Adrenal gland (tissue), 12 donors: ENCODE results near the gene PPFIA1. TPM values are rescaled to one million over a fixed set of nuclear protein-coding genes. Genes with fewer than 3 reads are reported as not detected.

Source experiments
- DNase-seq, 7 donors: peaks; one replicate each; pipeline ENCODE4 v3.0.0-alpha.2; 2019 to 2020
- H3K27ac ChIP-seq, 5 donors: fragments of 200-600 bp; sonication (generic) in 4 of 5; 1 replicate in 3 of 5; 2 replicates in 2 of 5; pipeline versions ENCODE4 v1.5.1 to v1.8.0; 2016 to 2020; ENCODE audit warnings: mild to moderate bottlenecking in 1 of 5
- H3K27me3 ChIP-seq: fragments of 200-600 bp; 2 replicates; pipeline ENCODE4 v1.8.0; 2021
- H3K36me3 ChIP-seq, 2 donors: fragments of 200-600 bp; replicated peaks in 1 of 2; 1 replicate in 1 of 2; 2 replicates in 1 of 2; pipeline versions ENCODE4 v1.5.1 to v1.8.0; 2018 to 2022
- H3K4me1 ChIP-seq, 2 donors: fragments of 200-600 bp; replicated peaks in 1 of 2; 1 replicate in 1 of 2; 2 replicates in 1 of 2; pipeline versions ENCODE4 v1.5.1 to v1.8.0; 2018 to 2021
- H3K4me3 ChIP-seq, 4 donors: fragments of 200-600 bp; sonication (generic) in 3 of 4; one replicate each; pipeline ENCODE4 v1.5.1; 2016 to 2018
- H3K9me3 ChIP-seq, 3 donors: fragments of 200-600 bp; sonication (generic) in 1 of 3; replicated peaks in 1 of 3; 1 replicate in 2 of 3; 2 replicates in 1 of 3; pipeline versions ENCODE4 v1.5.1 to v1.8.0; 2016 to 2021
- POLR2A ChIP-seq, 2 donors: fragments of 450-650 bp; IDR thresholded peaks; one replicate each; pipeline ENCODE4 v1.6.1; 2017; ENCODE audit warnings: antibody characterized with exemption in 2 of 2, mild to moderate bottlenecking in 2 of 2, moderate library complexity in 1 of 2
- WGBS, 4 donors: extraction: QIAGEN DNeasy Blood & Tissue Kit in 2 of 4; methylation state at CpG; one replicate each; pipeline versions ENCODE4 v1.1.5 to v1.1.7; 2013 to 2017; 5-methylcytosine and 5-hydroxymethylcytosine counted together
- intact Hi-C, 2 donors: fragments of 100-400 bp; cut with DNase I; formaldehyde crosslinking; loops; one replicate each; pipeline versions ENCODE4 v1.14.1 to v1.15.0; 2022 to 2023
- polyA plus RNA-seq, 3 donors: library from polyadenylated mRNA; stranded (reverse); fragments of 200-250 nt in 2 of 3; fragments of 350-450 nt in 1 of 3; fragmentation: Illumina TruSeq in 1 of 3; extraction: RNeasy Lipid Tissue Mini Kit (QIAGEN cat#74804) in 1 of 3; gene quantifications; one replicate each; pipeline ENCODE4 v1.2.3, GENCODE V29; 2013 to 2014
- total RNA-seq, 9 donors: library from RNA; depleted of rRNA in 4 of 9; stranded (reverse); fragments of >200 nt in 4 of 9; fragments of 120-200 nt in 1 of 9; fragmentation: NEBNext Ultra II Directional in 1 of 9; extraction: Animal tissue kit (Norgen Biotek cat#: 25700) in 1 of 9; gene quantifications; one replicate each; pipeline versions ENCODE4 v1.1.0 to v1.2.4, GENCODE V29; 2013 to 2023
- TF ChIP-seq, protein P1 (sequence below), 6 experiments: fragments of 450-650 bp in 4 of 6; fragments of 200-600 bp in 2 of 6; sonication (generic) in 1 of 6; IDR thresholded peaks; 1 replicate in 5 of 6; 2 replicates in 1 of 6; pipeline versions ENCODE4 v1.5.1 to v1.8.0; 2016 to 2021; ENCODE audit warnings: antibody characterized with exemption in 6 of 6, mild to moderate bottlenecking in 2 of 6, moderate library complexity in 1 of 6
- donor health status: healthy with polysubstance abuse.
- donor health status: Bipolar disorder and iron deficiency.
- donor health status: DM: yes; HTN: yes; CAD: no.
- donor health status: DM: no; HTN: no; CAD: no.
- donor health status: DM: no; HTN: no; CAD: no.
- donor health status: DM: yes; HTN: yes; CAD: no.

PPFIA1 gene
- total and polyA plus RNA-seq, 12 donors, result 25.8 to 58.6 (median 35.7) TPM

DNA sequence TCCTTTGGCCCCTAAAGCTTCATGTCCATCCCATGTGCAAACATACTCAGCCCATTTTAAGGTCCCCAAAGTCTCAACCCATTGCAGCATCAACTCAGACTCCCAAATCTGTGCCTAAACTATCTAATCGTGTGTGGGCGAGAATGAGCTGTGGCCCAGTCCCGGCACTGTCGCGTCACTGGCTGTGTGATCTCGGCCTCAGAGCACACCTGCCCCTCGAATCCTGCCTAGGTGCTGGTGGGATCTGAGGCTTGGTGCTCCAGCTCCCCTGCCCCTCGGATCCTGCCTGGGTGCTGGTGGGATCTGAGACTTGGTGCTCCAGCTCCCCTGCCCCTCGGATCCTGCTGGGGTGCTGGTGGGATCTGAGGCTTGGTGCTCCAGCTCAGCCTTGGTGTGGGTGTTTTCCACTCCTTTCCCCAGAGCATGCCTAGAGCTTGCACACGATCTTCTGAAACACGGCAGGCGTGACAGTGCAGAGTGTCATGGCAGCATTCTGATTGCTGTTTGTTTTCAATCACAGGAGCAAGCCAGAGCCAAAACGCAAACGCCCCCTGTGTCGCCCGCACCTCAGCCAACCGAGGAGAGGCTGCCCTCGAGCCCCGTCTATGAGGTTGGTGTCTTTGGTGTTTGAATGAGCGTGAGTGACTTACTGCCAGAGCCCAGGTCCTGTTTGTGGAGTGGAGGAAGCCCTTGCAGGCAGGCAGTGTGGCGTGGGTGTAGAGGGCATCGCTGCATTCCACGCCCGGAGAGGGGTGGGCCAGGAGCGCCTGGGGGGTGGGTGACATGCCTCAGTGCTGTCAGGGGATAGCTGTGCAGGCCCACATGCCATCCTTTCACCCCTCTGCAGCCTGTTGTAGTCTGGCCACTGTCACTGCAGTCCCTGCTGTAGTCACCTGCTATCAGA, 160.4 kb downstream of the PPFIA1 start:
- intact Hi-C loops, result no loop called here
- TF ChIP-seq, protein P1, sequence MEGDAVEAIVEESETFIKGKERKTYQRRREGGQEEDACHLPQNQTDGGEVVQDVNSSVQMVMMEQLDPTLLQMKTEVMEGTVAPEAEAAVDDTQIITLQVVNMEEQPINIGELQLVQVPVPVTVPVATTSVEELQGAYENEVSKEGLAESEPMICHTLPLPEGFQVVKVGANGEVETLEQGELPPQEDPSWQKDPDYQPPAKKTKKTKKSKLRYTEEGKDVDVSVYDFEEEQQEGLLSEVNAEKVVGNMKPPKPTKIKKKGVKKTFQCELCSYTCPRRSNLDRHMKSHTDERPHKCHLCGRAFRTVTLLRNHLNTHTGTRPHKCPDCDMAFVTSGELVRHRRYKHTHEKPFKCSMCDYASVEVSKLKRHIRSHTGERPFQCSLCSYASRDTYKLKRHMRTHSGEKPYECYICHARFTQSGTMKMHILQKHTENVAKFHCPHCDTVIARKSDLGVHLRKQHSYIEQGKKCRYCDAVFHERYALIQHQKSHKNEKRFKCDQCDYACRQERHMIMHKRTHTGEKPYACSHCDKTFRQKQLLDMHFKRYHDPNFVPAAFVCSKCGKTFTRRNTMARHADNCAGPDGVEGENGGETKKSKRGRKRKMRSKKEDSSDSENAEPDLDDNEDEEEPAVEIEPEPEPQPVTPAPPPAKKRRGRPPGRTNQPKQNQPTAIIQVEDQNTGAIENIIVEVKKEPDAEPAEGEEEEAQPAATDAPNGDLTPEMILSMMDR (IDR thresholded peaks at IDR 0.05), result no peak
- TF ChIP-seq POLR2A (IDR thresholded peaks at IDR 0.05), result no peak
- DNase-seq, result no peak

DNA sequence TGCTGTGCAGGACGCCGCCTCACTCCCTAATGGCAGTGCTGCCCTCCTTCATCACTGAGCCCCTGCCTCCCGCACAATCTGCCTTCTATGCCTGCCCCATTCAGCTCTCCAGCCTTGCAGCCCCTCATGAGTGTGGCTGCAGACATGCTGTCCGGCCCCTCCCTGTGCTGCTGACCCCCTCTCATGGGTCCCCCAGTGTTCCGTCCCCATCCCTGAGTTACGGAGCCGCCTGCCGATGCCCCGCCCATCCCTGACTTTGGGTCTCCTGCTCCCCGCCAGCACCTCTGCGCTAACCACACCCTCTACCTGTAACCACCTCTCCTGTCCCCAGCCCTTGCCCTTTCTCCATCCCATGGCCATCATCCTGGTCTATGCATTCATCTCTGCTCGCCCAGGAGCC, 161.1 kb downstream of the PPFIA1 start:
- intact Hi-C loops, result no loop called here
- Histone ChIP-seq H3K9me3 (no peaks in the 10 kb centered on the region), H3K27me3 (no peaks in the 10 kb centered on the region), H3K36me3 (peaks cover 0 to 97% of the 10 kb centered on the region in 2 donors), H3K4me1 (no peaks in the 10 kb centered on the region), H3K27ac (no peak overlapping the region), H3K4me3 (no peak overlapping the region)
- WGBS, 4 donors, result 93 to 97% (median 95%) methylated on average over 12 of the region's 12 CpGs
- no peak for DNase-seq
- TF ChIP-seq POLR2A (IDR thresholded peaks at IDR 0.05), result no peak
- TF ChIP-seq, protein P1 (IDR thresholded peaks at IDR 0.05), result no peak

More for the DNA sequence above, 160.4 kb downstream of the PPFIA1 start:
- H3K4me3 ChIP-seq, result no peak overlapping the region
- H3K27ac ChIP-seq, result no peak overlapping the region
- no peaks in the 10 kb centered on the region for H3K27me3 ChIP-seq
- 88 to 93% (median 91%) methylated on average over 11 to 25 of the region's 25 CpGs for WGBS, 4 donors
- H3K36me3 ChIP-seq, result peaks cover 0 to 94% of the 10 kb centered on the region in 2 donors
- H3K4me1 ChIP-seq, result no peaks in the 10 kb centered on the region
- H3K9me3 ChIP-seq, result no peaks in the 10 kb centered on the region

DNA sequence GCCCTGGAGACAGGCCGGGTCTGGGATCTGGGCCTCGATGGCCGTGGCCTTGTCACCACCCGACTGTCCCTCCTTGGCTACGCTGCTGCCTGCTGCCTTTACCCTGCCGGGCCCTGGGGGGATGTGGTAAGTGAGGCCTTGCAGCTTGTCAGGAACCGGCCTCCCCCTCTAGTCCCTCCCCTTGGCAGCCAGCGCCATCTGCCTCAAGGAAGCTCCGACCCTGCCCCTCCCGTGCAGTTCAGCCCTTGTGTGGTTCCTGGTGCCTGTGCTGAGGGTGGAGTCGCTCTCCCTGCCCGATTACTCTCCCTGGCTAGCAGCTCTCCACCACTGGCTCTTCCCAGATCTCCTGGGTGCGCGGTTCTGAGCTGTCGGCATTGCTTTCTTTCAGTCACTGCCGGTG, 161.6 kb downstream of the PPFIA1 start:
- Histone ChIP-seq H3K4me1 (no peaks in the 10 kb centered on the region), H3K36me3 (peaks cover 0 to 96% of the 10 kb centered on the region in 2 donors), H3K9me3 (no peaks in the 10 kb centered on the region), H3K27ac (no peak overlapping the region), H3K27me3 (no peaks in the 10 kb centered on the region), H3K4me3 (no peak overlapping the region)
- 49 to 63% (median 59%) methylated on average over 15 to 16 of the region's 16 CpGs for WGBS, 4 donors
- DNase-seq, result peak in 3 of 7 donors; percentile 46 to 47 (median 47)
- intact Hi-C loops, result no loop called here
- TF ChIP-seq POLR2A (IDR thresholded peaks at IDR 0.05), result no peak
- TF ChIP-seq, protein P1 (IDR thresholded peaks at IDR 0.05), result no peak

- Histone ChIP-seq H3K27ac (no peak overlapping the region), H3K4me3 (no peak overlapping the region), H3K27me3 (no peaks in the 10 kb centered on the region), H3K9me3 (no peaks in the 10 kb centered on the region), H3K4me1 (no peaks in the 10 kb centered on the region), H3K36me3 (peaks cover 0 to 95% of the 10 kb centered on the region in 2 donors)
- intact Hi-C loops, result no loop called here
- no peak for TF ChIP-seq POLR2A (IDR thresholded peaks at IDR 0.05)
- WGBS, 4 donors, result 74 to 85% (median 81%) methylated on average over 11 to 15 of the region's 15 CpGs
- DNase-seq, result no peak
Observed at GRCh38 chr11:70432580-70432979, 162.1 kb downstream of the PPFIA1 start.
